HepG2 (cell line): ENCODE results near the gene REPIN1. TPM values are rescaled to one million over a fixed set of nuclear protein-coding genes. Genes with fewer than 3 reads are reported as not detected.

Source experiments
- BRD4 ChIP-seq: sonication (generic); formaldehyde crosslinking; IDR thresholded peaks from 2 replicates; pipeline ENCODE4 v1.4.0; 2020; ENCODE audit warnings: missing genetic modification reagents
- EP300 ChIP-seq, 3 experiments: sonication (generic) in 1 of 3; formaldehyde crosslinking in 1 of 3; IDR thresholded peaks; 2 replicates each; pipeline versions ENCODE4 v1.5.1 to v1.6.1; 2011 to 2020; ENCODE audit warnings: low read depth in 2 of 3, low read length in 2 of 3, borderline replicate concordance in 1 of 3, improper control_type of control experiment in 1 of 3, mild to moderate bottlenecking in 1 of 3, missing genetic modification reagents in 1 of 3, moderate library complexity in 1 of 3
- FUBP1 ChIP-seq: sonication (generic); formaldehyde crosslinking; IDR thresholded peaks from 2 replicates; pipeline ENCODE4 v1.5.1; 2020; ENCODE audit warnings: missing genetic modification reagents, mild to moderate bottlenecking, borderline replicate concordance
- HDAC2 ChIP-seq: sonication (generic); formaldehyde crosslinking; IDR thresholded peaks from 2 replicates; pipeline ENCODE4 v1.4.0; 2020; ENCODE audit warnings: missing genetic modification reagents
- MXD4 ChIP-seq: IDR thresholded peaks from 2 replicates; pipeline ENCODE4 v1.6.1; 2016; ENCODE audit warnings: mild to moderate bottlenecking, missing biosample characterization, missing genetic modification reagents
- NFKBIZ ChIP-seq: IDR thresholded peaks from 2 replicates; pipeline ENCODE4 v1.6.1; 2018; ENCODE audit warnings: missing genetic modification reagents, missing compliant biosample characterization
- NR2F6 ChIP-seq, 2 experiments: IDR thresholded peaks; 2 replicates each; pipeline ENCODE4 v1.6.1; 2016; ENCODE audit warnings: antibody characterized with exemption in 1 of 2, mild to moderate bottlenecking in 1 of 2
- PAF1 ChIP-seq: IDR thresholded peaks from 2 replicates; pipeline ENCODE4 v1.6.1; 2016; ENCODE audit warnings: missing genetic modification reagents, missing compliant biosample characterization
- PAX8 ChIP-seq: sonication (generic); formaldehyde crosslinking; IDR thresholded peaks from 2 replicates; pipeline ENCODE4 v1.8.0; 2022; ENCODE audit warnings: mild to moderate bottlenecking, missing genetic modification reagents, borderline replicate concordance
- PBX2 ChIP-seq: IDR thresholded peaks from 2 replicates; pipeline ENCODE4 v1.6.1; 2016; ENCODE audit warnings: control low read depth
- PHF5A ChIP-seq: IDR thresholded peaks from one replicate; pipeline ENCODE4 v1.6.1; 2018; ENCODE audit warnings: low read depth, missing genetic modification reagents; ENCODE audit not compliant: unreplicated experiment
- PHF8 ChIP-seq: sonication (generic); formaldehyde crosslinking; IDR thresholded peaks from 2 replicates; pipeline ENCODE4 v1.5.0; 2020; ENCODE audit warnings: missing genetic modification reagents
- POLR2A ChIP-seq, 2 experiments: IDR thresholded peaks; 2 replicates each; pipeline ENCODE4 v1.6.1; 2011; ENCODE audit warnings: low read depth in 2 of 2, low read length in 2 of 2, mild to moderate bottlenecking in 1 of 2, moderate library complexity in 1 of 2; ENCODE audit not compliant: insufficient read depth in 1 of 2
- STAG1 ChIP-seq: sonication (generic); formaldehyde crosslinking; IDR thresholded peaks from 2 replicates; pipeline ENCODE4 v1.4.0; 2020; ENCODE audit warnings: missing genetic modification reagents
- TCF7 ChIP-seq: sonication (generic); IDR thresholded peaks from 2 replicates; pipeline ENCODE4 v1.6.1; 2016; ENCODE audit warnings: antibody characterized with exemption, low read depth
- ZBTB4 ChIP-seq: sonication (generic); formaldehyde crosslinking; IDR thresholded peaks from 2 replicates; pipeline ENCODE4 v1.4.0; 2020; ENCODE audit warnings: missing genetic modification reagents, mild to moderate bottlenecking, borderline replicate concordance
- ZNF274 ChIP-seq: sonication (generic); formaldehyde crosslinking; IDR thresholded peaks from 2 replicates; pipeline ENCODE4 v1.5.1; 2020; ENCODE audit warnings: mild to moderate bottlenecking, missing genetic modification reagents
- ZNF615 ChIP-seq: sonication (generic); formaldehyde crosslinking; IDR thresholded peaks from 2 replicates; pipeline ENCODE4 v1.5.0; 2020; ENCODE audit warnings: mild to moderate bottlenecking, missing genetic modification reagents, borderline replicate concordance
- ZNF674 ChIP-seq: sonication (generic); formaldehyde crosslinking; IDR thresholded peaks from 2 replicates; pipeline ENCODE4 v1.5.0; 2020; ENCODE audit warnings: low read depth, mild to moderate bottlenecking, missing genetic modification reagents
- ZNF878 ChIP-seq: sonication (generic); formaldehyde crosslinking; IDR thresholded peaks from 2 replicates; pipeline ENCODE4 v1.8.1; 2023; ENCODE audit warnings: mild to moderate bottlenecking, missing genetic modification reagents, moderate library complexity
- polyA plus RNA-seq, 8 experiments: library from polyadenylated mRNA; depleted of rRNA in 3 of 8; stranded (reverse) in 7 of 8; unstranded in 1 of 8; fragments of >200 nt; fragmentation: Illumina TruSeq in 4 of 8; extraction: Trizol in 4 of 8; gene quantifications; 2 replicates each; pipeline versions ENCODE4 v1.2.1 to v1.2.3, GENCODE V29; 2011 to 2016; ENCODE audit warnings: low read depth in 4 of 8, missing spikeins in 1 of 8, mixed read lengths in 1 of 8; ENCODE audit not compliant: insufficient read depth in 1 of 8
- total RNA-seq, 5 experiments: library from RNA; depleted of rRNA; stranded (reverse); fragments of >200 nt; fragmentation: Illumina TruSeq; extraction: Trizol; gene quantifications; 2 replicates each; pipeline ENCODE4 v1.2.3, GENCODE V29; 2016; ENCODE audit warnings: low read depth in 1 of 5

The REPIN1 gene
- total and polyA plus RNA-seq, 2 of the 13 experiments (the other 11 are each of a cell fraction or from before 2014, with no cell fraction given), result 69.9 to 108 TPM

- no peak; the same call in 1 of the 2 replicates for TF ChIP-seq ZNF615 (CRISPR knock-in tag)
- TF ChIP-seq BRD4 (CRISPR knock-in tag), result peak; percentile 65; the same call in 1 of the 2 replicates
- TF ChIP-seq STAG1 (CRISPR knock-in tag), result peak; percentile 100
- TF ChIP-seq MXD4, result peak; percentile 95
- no peak for TF ChIP-seq ZNF674 (CRISPR knock-in tag)
- peak in 1 of 2 experiments; percentile 35; a peak in 1 of 4 replicates for TF ChIP-seq POLR2A (IDR thresholded peaks at IDR 0.05; ENCODE audit: insufficient read depth in 1 of 2, low read depth in 2 of 2, low read length in 2 of 2)
- TF ChIP-seq PHF5A, result peak; percentile 93
- TF ChIP-seq TCF7, result peak; percentile 33; the same call in 1 of the 2 replicates
- peak; percentile 72; the same call in 1 of the 2 replicates for TF ChIP-seq ZNF878
- TF ChIP-seq NR2F6 (IDR thresholded peaks at IDR 0.05), result peak; percentile 92
- TF ChIP-seq NR2F6 (CRISPR knock-in tag; IDR thresholded peaks at IDR 0.05), result peak; percentile 95
- peak; percentile 51; the same call in 1 of the 2 replicates for TF ChIP-seq PAF1
- peak; percentile 94 to 95 for TF ChIP-seq EP300 (IDR thresholded peaks at IDR 0.05; ENCODE audit: low read depth in 2 of 2, low read length in 2 of 2)
- peak; percentile 92 for TF ChIP-seq EP300 (CRISPR knock-in tag; IDR thresholded peaks at IDR 0.05; ENCODE audit: borderline replicate concordance)
- peak; percentile 94; the same call in 1 of the 2 replicates for TF ChIP-seq FUBP1 (CRISPR knock-in tag)
- no peak for TF ChIP-seq PAX8 (CRISPR knock-in tag)
- TF ChIP-seq NFKBIZ (CRISPR knock-in tag), result no peak
- no peak for TF ChIP-seq ZNF274 (CRISPR knock-in tag)
- peak; percentile 75 for TF ChIP-seq ZBTB4 (CRISPR knock-in tag)
- peak; percentile 65 for TF ChIP-seq PHF8 (CRISPR knock-in tag)
- TF ChIP-seq HDAC2, result peak; percentile 96
- no peak for TF ChIP-seq PBX2 (CRISPR knock-in tag)
Measured at GRCh38 chr7:150388709-150389531, 20.3 kb downstream of the REPIN1 start (continued).
